Progenitor cell of endocrine pancreas (in vitro differentiated cells): ENCODE data around the gene HCFC1R1. TPM values are rescaled to one million over a fixed set of nuclear protein-coding genes. Genes with fewer than 3 reads are reported as not detected.
A peak's percentile ranks its signal among the peaks of the same experiment; 100 is the strongest.

ENCODE experiments used
- DNase-seq: peaks from one replicate; pipeline ENCODE4 v3.0.0; 2021; ENCODE audit warnings: low spot score; ENCODE audit not compliant: unreplicated experiment
- H3K27ac Mint-ChIP-seq: 2 replicates; pipeline ENCODE4 v1.8.0; 2021; ENCODE audit warnings: mild to moderate bottlenecking, moderate library complexity, mixed read lengths
- H3K27me3 Mint-ChIP-seq: 2 replicates; pipeline ENCODE4 v1.8.0; 2021; ENCODE audit warnings: mixed read lengths
- H3K36me3 Mint-ChIP-seq: 2 replicates; pipeline ENCODE4 v1.8.0; 2022; ENCODE audit warnings: mixed read lengths; ENCODE audit not compliant: insufficient read depth
- H3K4me1 Mint-ChIP-seq: 2 replicates; pipeline ENCODE4 v1.8.0; 2021; ENCODE audit warnings: low read depth, mixed read lengths
- H3K4me3 Mint-ChIP-seq: 2 replicates; pipeline ENCODE4 v1.8.0; 2021; ENCODE audit warnings: low read depth, mild to moderate bottlenecking, moderate library complexity, mixed read lengths
- H3K9me3 Mint-ChIP-seq: 2 replicates; pipeline ENCODE4 v1.8.0; 2021; ENCODE audit warnings: low read depth, mixed read lengths
- CTCF ChIP-seq: fragments of 200-600 bp; sonication (generic); IDR thresholded peaks from one replicate; pipeline ENCODE4 v1.5.0; 2021; ENCODE audit warnings: antibody characterized with exemption, mild to moderate bottlenecking; ENCODE audit not compliant: unreplicated experiment
- total RNA-seq: library from RNA; stranded (reverse); gene quantifications from 2 replicates; pipeline ENCODE4 v1.2.1, GENCODE V29; 2021

HCFC1R1 gene
- total RNA-seq, 1 donor from 2014 or later = 22.4 TPM

GRCh38 chr16:3014971-3015370 lies 8.8 kb downstream of the HCFC1R1 start:
- Mint-ChIP-seq H3K4me3 (peak overlapping the region; percentile 93), H3K27me3 (no peaks in the 10 kb centered on the region), H3K9me3 (no peaks in the 10 kb centered on the region), H3K27ac (peak overlapping the region; percentile 97), H3K36me3 (peaks cover 13% of the 10 kb centered on the region), H3K4me1 (peaks cover 52% of the 10 kb centered on the region)
- TF ChIP-seq CTCF = no peak
- DNase-seq = no peak

DNA sequence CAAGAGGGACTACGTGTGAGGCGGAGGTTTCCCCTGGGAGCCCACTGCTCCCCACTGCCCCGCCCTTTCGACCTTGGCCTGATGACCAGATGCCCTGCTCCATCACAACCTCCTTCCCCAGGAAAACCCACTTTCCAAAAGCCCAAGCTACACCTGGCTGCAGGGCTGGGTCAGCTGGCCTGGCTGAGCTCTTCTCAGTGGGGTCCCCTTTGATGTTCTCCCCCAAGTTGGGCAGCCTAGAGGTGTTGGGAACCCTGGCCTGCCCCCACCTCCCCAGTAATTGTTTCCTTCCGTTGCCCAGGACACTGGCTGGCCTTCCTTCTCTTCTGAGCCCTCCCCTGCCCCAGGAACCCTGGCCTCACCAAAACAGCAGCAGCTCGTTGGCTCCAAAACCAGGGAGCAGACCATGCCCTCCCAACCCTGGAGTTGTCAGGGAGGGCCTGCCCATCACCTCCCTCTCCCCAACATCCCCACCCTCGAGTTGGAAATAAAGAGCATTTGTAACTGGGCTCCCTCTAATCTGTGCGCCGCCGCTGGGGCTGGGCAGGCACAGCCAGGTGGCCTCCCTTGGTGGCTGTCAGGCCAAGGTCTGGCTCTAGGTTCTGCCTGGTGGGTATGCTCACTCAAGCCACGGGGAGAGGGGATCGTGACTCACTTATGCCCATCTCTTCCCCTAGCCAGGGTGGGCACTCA lies 9.6 kb downstream of the HCFC1R1 start:
- Mint-ChIP-seq H3K36me3 (peaks cover 13% of the 10 kb centered on the region), H3K4me1 (peaks cover 55% of the 10 kb centered on the region), H3K9me3 (no peaks in the 10 kb centered on the region), H3K4me3 (peak overlapping the region; percentile 93), H3K27ac (peak overlapping the region; percentile 97), H3K27me3 (no peaks in the 10 kb centered on the region)
- no peak for TF ChIP-seq CTCF
- DNase-seq = no peak

- DNase-seq = no peak
- Mint-ChIP-seq H3K4me3 (peak overlapping the region; percentile 24), H3K27me3 (no peaks in the 10 kb centered on the region), H3K36me3 (peaks cover 13% of the 10 kb centered on the region), H3K4me1 (peaks cover 61% of the 10 kb centered on the region), H3K9me3 (no peaks in the 10 kb centered on the region), H3K27ac (peak overlapping the region; percentile 87)
- no peak for TF ChIP-seq CTCF
Observed at GRCh38 chr16:3013491-3013951, 10.2 kb downstream of the HCFC1R1 start.

- no peak for DNase-seq
- Mint-ChIP-seq H3K27ac (peak within 1 kb of the TSS; percentile 93), H3K9me3 (no peaks in the 10 kb centered on the region), H3K4me3 (peak within 1 kb of the TSS; percentile 44), H3K27me3 (no peaks in the 10 kb centered on the region), H3K4me1 (peaks cover 65% of the 10 kb centered on the region), H3K36me3 (peaks cover 13% of the 10 kb centered on the region)
- TF ChIP-seq CTCF = no peak
Observed at GRCh38 chr16:3012828-3013420, 10.8 kb downstream of the HCFC1R1 start, which contains the start of gene CLDN9. Gene CLDN9, plus strand, starts transcription at chr16:3012923. Its CDS starts 440 bp downstream, at chr16:3013363.

DNA sequence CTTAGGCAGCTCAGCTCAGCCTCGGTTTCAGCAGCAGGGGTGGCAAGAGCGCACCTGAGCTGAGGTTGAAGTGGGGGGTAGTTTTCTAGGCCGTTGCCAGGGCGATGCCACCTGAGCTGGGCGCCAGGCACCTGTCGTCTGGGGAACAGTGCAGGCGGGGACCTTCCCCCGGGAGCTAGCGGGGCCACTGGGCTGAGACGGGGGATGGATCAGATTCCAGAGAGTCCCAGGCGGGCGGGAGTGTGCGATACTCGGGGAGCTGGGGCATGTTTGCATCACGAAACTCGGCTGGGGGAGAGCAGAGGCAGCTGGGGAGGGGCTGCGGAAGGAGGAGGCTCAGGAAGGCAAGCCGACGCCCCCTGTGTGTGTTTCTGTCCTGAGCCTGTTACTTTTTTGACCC lies 11.5 kb downstream of the HCFC1R1 start:
- Mint-ChIP-seq H3K27me3 (no peaks in the 10 kb centered on the region), H3K36me3 (peaks cover 12% of the 10 kb centered on the region), H3K4me1 (peaks cover 71% of the 10 kb centered on the region), H3K4me3 (peak overlapping the region; percentile 44), H3K9me3 (no peaks in the 10 kb centered on the region), H3K27ac (peak overlapping the region; percentile 93)
- no peak for TF ChIP-seq CTCF
- DNase-seq = no peak
